ENCODE results near the gene MAN2B1. TPM values are rescaled to one million over a fixed set of nuclear protein-coding genes. Genes with fewer than 3 reads are reported as not detected.

The MAN2B1 gene
- total and polyA plus RNA-seq, 2 experiments from 2014 or later: 33.2 to 60.8 TPM

DNA sequence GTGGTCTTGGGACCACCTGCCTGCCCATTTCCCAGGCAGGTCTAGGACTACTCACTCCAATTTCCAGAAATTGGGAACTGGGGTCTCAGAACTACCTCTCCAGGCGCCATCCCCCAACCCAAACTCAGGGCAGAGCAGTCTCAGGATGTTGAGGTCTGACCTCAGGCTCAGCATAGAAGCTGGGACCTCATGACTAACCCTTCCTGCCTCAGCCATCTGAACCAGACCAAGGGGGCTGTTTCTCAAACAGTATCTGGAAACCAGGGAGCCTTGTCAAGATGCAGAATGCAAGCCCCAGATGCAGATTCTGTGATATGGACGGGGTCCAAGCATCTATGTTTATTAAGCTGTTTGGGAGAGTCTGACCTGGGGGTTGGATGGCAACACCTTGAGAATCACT, 28.6 kb upstream of the MAN2B1 start:
- H3K79me2 ChIP-seq (replicated peaks; ENCODE audit: insufficient read depth): no peaks in the 10 kb centered on the region
- no peak for TF ChIP-seq EZH2 (IDR thresholded peaks at IDR 0.05; ENCODE audit: low read depth, unreplicated experiment)
- no peak for TF ChIP-seq EZH2phosphoT487 (IDR thresholded peaks at IDR 0.05; ENCODE audit: unreplicated experiment)
- TF ChIP-seq, protein P1, sequence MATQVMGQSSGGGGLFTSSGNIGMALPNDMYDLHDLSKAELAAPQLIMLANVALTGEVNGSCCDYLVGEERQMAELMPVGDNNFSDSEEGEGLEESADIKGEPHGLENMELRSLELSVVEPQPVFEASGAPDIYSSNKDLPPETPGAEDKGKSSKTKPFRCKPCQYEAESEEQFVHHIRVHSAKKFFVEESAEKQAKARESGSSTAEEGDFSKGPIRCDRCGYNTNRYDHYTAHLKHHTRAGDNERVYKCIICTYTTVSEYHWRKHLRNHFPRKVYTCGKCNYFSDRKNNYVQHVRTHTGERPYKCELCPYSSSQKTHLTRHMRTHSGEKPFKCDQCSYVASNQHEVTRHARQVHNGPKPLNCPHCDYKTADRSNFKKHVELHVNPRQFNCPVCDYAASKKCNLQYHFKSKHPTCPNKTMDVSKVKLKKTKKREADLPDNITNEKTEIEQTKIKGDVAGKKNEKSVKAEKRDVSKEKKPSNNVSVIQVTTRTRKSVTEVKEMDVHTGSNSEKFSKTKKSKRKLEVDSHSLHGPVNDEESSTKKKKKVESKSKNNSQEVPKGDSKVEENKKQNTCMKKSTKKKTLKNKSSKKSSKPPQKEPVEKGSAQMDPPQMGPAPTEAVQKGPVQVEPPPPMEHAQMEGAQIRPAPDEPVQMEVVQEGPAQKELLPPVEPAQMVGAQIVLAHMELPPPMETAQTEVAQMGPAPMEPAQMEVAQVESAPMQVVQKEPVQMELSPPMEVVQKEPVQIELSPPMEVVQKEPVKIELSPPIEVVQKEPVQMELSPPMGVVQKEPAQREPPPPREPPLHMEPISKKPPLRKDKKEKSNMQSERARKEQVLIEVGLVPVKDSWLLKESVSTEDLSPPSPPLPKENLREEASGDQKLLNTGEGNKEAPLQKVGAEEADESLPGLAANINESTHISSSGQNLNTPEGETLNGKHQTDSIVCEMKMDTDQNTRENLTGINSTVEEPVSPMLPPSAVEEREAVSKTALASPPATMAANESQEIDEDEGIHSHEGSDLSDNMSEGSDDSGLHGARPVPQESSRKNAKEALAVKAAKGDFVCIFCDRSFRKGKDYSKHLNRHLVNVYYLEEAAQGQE (IDR thresholded peaks at IDR 0.05; ENCODE audit: unreplicated experiment): no peak
- no peak for TF ChIP-seq STAT1 (IDR thresholded peaks at IDR 0.05; ENCODE audit: unreplicated experiment)
- no peak for TF ChIP-seq ZNF114 (CRISPR knock-in tag; IDR thresholded peaks at IDR 0.05)
- TF ChIP-seq, protein P2, sequence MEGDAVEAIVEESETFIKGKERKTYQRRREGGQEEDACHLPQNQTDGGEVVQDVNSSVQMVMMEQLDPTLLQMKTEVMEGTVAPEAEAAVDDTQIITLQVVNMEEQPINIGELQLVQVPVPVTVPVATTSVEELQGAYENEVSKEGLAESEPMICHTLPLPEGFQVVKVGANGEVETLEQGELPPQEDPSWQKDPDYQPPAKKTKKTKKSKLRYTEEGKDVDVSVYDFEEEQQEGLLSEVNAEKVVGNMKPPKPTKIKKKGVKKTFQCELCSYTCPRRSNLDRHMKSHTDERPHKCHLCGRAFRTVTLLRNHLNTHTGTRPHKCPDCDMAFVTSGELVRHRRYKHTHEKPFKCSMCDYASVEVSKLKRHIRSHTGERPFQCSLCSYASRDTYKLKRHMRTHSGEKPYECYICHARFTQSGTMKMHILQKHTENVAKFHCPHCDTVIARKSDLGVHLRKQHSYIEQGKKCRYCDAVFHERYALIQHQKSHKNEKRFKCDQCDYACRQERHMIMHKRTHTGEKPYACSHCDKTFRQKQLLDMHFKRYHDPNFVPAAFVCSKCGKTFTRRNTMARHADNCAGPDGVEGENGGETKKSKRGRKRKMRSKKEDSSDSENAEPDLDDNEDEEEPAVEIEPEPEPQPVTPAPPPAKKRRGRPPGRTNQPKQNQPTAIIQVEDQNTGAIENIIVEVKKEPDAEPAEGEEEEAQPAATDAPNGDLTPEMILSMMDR (conservative IDR thresholded peaks at IDR 0.05; ENCODE audit: low read depth in 2 of 2): no peak
- TF ChIP-seq ZNF331 (CRISPR knock-in tag; IDR thresholded peaks at IDR 0.05; ENCODE audit: low read depth): no peak
- no peaks in the 10 kb centered on the region for H3K27me3 ChIP-seq (ENCODE audit: insufficient read depth)
- no peak overlapping the region for H3K27ac ChIP-seq (ENCODE audit: low read depth)
- peaks cover 6% of the 10 kb centered on the region; the same call in 1 of the 2 replicates for H3K36me3 ChIP-seq (ENCODE audit: insufficient read depth)
- H3K36me3 Mint-ChIP-seq (ENCODE audit: low read depth): peaks cover 15% of the 10 kb centered on the region
- DNase-seq (ENCODE audit: low spot score) (no peak), ATAC-seq (no peak)
- H3K4me1 ChIP-seq (ENCODE audit: insufficient read depth): 0 out of 2 replicates have a peak, but pooled peaks cover 4% of the 10 kb centered on the region
- H3K9me2 ChIP-seq (ENCODE audit: insufficient read depth): no peaks in the 10 kb centered on the region
- no peak overlapping the region for H2AFZ ChIP-seq
- no peak overlapping the region; the same call in 1 of the 2 replicates for H3K4me3 ChIP-seq
- no peak overlapping the region for H3K27ac Mint-ChIP-seq
- H3K9me3 Mint-ChIP-seq: no peaks in the 10 kb centered on the region; the same call in 2 of the 3 replicates
- H3K4me1 Mint-ChIP-seq: peaks cover 5% of the 10 kb centered on the region
- H3K4me3 Mint-ChIP-seq: no peak overlapping the region; the same call in 2 of the 3 replicates
- peaks cover 30% of the 10 kb centered on the region for H3F3A ChIP-seq (replicated peaks; ENCODE audit: low read depth)
- H3K27me3 Mint-ChIP-seq (ENCODE audit: insufficient read depth, low read depth, poor library complexity): peaks cover 20% of the 10 kb centered on the region
- H4K20me1 ChIP-seq (replicated peaks; ENCODE audit: insufficient read depth): 0 out of 2 replicates have a peak, but pooled peaks cover 4% of the 10 kb centered on the region
- peak overlapping the region; percentile 78; the same call in 1 of the 2 replicates for H3K4me2 ChIP-seq

DNA sequence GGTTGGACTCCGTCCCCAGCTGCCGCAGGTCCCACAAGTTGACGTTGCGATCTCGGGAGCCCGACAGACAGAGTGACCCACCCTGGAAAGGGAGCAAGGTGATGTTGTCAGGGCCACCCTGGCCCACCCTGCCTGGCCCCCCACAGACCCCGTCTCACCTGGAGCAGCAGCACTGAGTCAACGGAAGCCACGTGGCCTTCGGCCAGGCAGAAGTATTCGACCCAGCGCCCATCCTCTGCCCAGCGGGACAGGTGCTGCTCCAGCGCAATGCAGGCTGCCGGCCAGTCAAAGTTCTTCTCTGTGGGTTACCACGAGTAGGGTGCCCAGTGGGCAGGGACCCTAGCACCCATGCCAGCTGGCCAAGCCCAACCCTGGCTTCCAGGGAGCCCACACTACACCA, 28.1 kb upstream of the MAN2B1 start:
- Histone ChIP-seq H3K4me1 (ENCODE audit: insufficient read depth) (0 out of 2 replicates have a peak, but pooled peaks cover 4% of the 10 kb centered on the region), H3K4me3 (no peak overlapping the region), H4K20me1 (replicated peaks; ENCODE audit: insufficient read depth) (0 out of 2 replicates have a peak, but pooled peaks cover 4% of the 10 kb centered on the region), H3K79me2 (replicated peaks; ENCODE audit: insufficient read depth) (no peaks in the 10 kb centered on the region), H3F3A (replicated peaks; ENCODE audit: low read depth) (peaks cover 28% of the 10 kb centered on the region), H3K27me3 (ENCODE audit: insufficient read depth) (no peaks in the 10 kb centered on the region), H2AFZ (no peak overlapping the region), H3K4me2 (no peak overlapping the region), H3K9me2 (ENCODE audit: insufficient read depth) (no peaks in the 10 kb centered on the region), H3K36me3 (ENCODE audit: insufficient read depth) (peaks cover 6% of the 10 kb centered on the region; the same call in 1 of the 2 replicates), H3K27ac (ENCODE audit: low read depth) (no peak overlapping the region)
- Mint-ChIP-seq H3K27me3 (ENCODE audit: insufficient read depth, low read depth, poor library complexity) (peaks cover 20% of the 10 kb centered on the region), H3K4me1 (peaks cover 5% of the 10 kb centered on the region), H3K36me3 (ENCODE audit: low read depth) (peaks cover 12% of the 10 kb centered on the region), H3K27ac (no peak overlapping the region), H3K9me3 (no peaks in the 10 kb centered on the region; the same call in 2 of the 3 replicates), H3K4me3 (no peak overlapping the region; the same call in 2 of the 3 replicates)
- ATAC-seq (no peak), DNase-seq (ENCODE audit: low spot score) (no peak)
- TF ChIP-seq STAT1 (IDR thresholded peaks at IDR 0.05; ENCODE audit: unreplicated experiment) (no peak), NANOG (IDR thresholded peaks at IDR 0.05; ENCODE audit: borderline replicate concordance) (no peak), EZH2 (IDR thresholded peaks at IDR 0.05; ENCODE audit: low read depth, unreplicated experiment) (no peak), CREB1 (CRISPR knock-in tag; IDR thresholded peaks at IDR 0.05; ENCODE audit: low read depth) (no peak)
- TF ChIP-seq, protein P3, sequence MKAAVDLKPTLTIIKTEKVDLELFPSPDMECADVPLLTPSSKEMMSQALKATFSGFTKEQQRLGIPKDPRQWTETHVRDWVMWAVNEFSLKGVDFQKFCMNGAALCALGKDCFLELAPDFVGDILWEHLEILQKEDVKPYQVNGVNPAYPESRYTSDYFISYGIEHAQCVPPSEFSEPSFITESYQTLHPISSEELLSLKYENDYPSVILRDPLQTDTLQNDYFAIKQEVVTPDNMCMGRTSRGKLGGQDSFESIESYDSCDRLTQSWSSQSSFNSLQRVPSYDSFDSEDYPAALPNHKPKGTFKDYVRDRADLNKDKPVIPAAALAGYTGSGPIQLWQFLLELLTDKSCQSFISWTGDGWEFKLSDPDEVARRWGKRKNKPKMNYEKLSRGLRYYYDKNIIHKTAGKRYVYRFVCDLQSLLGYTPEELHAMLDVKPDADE (IDR thresholded peaks at IDR 0.05): no peak
